Mammary epithelial cell (primary cell): Measurements from ENCODE around the gene MIF.

Experiments
- CTCF ChIP-seq, 2 donors: IDR thresholded peaks in 1 of 2; conservative IDR thresholded peaks in 1 of 2; 2 replicates each; pipeline ENCODE4 v1.5.1; 2011 to 2012; ENCODE audit warnings: inconsistent platforms in 2 of 2, low read length in 2 of 2, mild to moderate bottlenecking in 2 of 2, control low read depth in 1 of 2, low read depth in 1 of 2; ENCODE audit not compliant: insufficient read depth in 1 of 2; ENCODE audit errors: extremely low read depth in 1 of 2
- EZH2 ChIP-seq: IDR thresholded peaks from 2 replicates; pipeline ENCODE4 v1.6.1; 2012; ENCODE audit warnings: low read length, inconsistent platforms, borderline replicate concordance

- TF ChIP-seq CTCF (conservative IDR thresholded peaks at IDR 0.05 in 1 of 2, IDR thresholded peaks at IDR 0.05 in 1 of 2; ENCODE audit: extremely low read depth in 1 of 2, insufficient read depth in 1 of 2, low read depth in 1 of 2, low read length in 2 of 2) (no peak), EZH2 (no peak)
These were observed 48.7 kb upstream of the MIF start for GRCh38 chr22:23845265-23846080.
